Fibroblast of villous mesenchyme (primary cell): ENCODE measurements around the gene SLC24A3. TPM values are rescaled to one million over a fixed set of nuclear protein-coding genes. Genes with fewer than 3 reads are reported as not detected.

Experiments
- DNase-seq: peaks from one replicate; pipeline ENCODE4 v3.0.0-alpha.2; 2010; ENCODE audit warnings: low read depth
- H3K4me3 ChIP-seq: 2 replicates; pipeline ENCODE4 v1.5.1; 2011; ENCODE audit warnings: low read depth, mild to moderate bottlenecking, low read length
- CTCF ChIP-seq: IDR thresholded peaks from 2 replicates; pipeline ENCODE4 v1.5.1; 2012; ENCODE audit warnings: low read depth, mild to moderate bottlenecking, low read length; ENCODE audit not compliant: insufficient read depth
- total RNA-seq: library from RNA; depleted of rRNA; stranded (reverse); fragments of >200 nt; gene quantifications from 2 replicates; pipeline ENCODE4 v1.2.3, GENCODE V29; 2012

The SLC24A3 gene
- total RNA-seq, 1 donor = 0.86 TPM

GRCh38 chr20:19251958-19252357 lies 39.5 kb downstream of the SLC24A3 start:
- no peak overlapping the region for H3K4me3 ChIP-seq
- no peak for DNase-seq
- no peak for TF ChIP-seq CTCF

- no peak overlapping the region for H3K4me3 ChIP-seq
- TF ChIP-seq CTCF = no peak
- DNase-seq = peak; percentile 87
Measured at GRCh38 chr20:19252451-19253120, 40.1 kb downstream of the SLC24A3 start.

- TF ChIP-seq CTCF = no peak
- no peak for DNase-seq
- no peak overlapping the region for H3K4me3 ChIP-seq
Measured at GRCh38 chr20:19253316-19253715, 40.9 kb downstream of the SLC24A3 start.

- TF ChIP-seq CTCF = no peak
- DNase-seq = peak; percentile 70
Measured at GRCh38 chr20:19253916-19254820, 41.7 kb downstream of the SLC24A3 start.

GRCh38 chr20:19254956-19255355 lies 42.5 kb downstream of the SLC24A3 start:
- no peak for TF ChIP-seq CTCF
- DNase-seq = peak; percentile 47
- no peak overlapping the region for H3K4me3 ChIP-seq

More at GRCh38 chr20:19253916-19254820, 41.7 kb downstream of the SLC24A3 start:
- H3K4me3 ChIP-seq = no peak overlapping the region

- TF ChIP-seq CTCF = no peak
Measured at GRCh38 chr20:19256085-19256484, 43.6 kb downstream of the SLC24A3 start.

More at GRCh38 chr20:19256085-19256484, 43.6 kb downstream of the SLC24A3 start:
- no peak overlapping the region for H3K4me3 ChIP-seq
- DNase-seq = no peak
